GM19397 (cell line): ENCODE measurements around the gene SLCO4A1.

Source experiments
- ATAC-seq: cut with Tn5 transposase; IDR thresholded peaks from one replicate; pipeline ENCODE4 v1.9.1; 2021; ENCODE audit warnings: mild to moderate bottlenecking, moderate library complexity; ENCODE audit not compliant: unreplicated experiment

The SLCO4A1 gene, protein sequence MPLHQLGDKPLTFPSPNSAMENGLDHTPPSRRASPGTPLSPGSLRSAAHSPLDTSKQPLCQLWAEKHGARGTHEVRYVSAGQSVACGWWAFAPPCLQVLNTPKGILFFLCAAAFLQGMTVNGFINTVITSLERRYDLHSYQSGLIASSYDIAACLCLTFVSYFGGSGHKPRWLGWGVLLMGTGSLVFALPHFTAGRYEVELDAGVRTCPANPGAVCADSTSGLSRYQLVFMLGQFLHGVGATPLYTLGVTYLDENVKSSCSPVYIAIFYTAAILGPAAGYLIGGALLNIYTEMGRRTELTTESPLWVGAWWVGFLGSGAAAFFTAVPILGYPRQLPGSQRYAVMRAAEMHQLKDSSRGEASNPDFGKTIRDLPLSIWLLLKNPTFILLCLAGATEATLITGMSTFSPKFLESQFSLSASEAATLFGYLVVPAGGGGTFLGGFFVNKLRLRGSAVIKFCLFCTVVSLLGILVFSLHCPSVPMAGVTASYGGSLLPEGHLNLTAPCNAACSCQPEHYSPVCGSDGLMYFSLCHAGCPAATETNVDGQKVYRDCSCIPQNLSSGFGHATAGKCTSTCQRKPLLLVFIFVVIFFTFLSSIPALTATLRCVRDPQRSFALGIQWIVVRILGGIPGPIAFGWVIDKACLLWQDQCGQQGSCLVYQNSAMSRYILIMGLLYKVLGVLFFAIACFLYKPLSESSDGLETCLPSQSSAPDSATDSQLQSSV

DNA sequence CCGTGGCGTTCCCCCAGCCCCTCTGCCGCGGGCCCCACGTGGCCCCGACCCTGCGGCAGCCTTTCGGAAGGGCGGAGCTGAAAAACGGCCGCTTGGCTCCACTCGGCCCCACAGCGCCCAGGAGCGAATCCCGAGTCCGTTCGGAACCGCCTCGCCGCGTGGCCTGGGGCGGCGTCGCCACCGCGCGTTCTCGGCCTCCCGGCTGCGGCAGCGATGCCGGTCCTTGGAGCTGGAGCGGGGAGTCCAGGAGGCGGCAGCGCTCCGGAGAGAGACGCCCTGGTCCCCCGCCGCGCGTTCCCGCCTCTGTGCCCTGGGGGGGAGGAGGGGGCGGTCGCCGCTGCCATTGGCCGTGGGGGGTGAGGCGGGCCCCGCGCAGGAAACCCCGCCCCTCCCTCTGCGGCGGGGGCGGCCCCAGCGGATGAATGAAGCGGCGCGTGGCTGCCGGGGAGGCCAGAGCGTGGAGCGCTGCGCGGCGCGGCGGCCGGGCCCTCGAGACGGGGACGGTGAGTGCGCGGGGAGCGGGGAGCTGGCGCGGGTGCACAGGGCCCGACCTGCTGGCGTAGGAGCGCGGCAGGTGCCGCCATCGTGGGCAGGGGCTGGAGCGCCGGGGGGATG lies at the start of gene SLCO4A1:
Gene SLCO4A1, plus strand, starts transcription at position 453 of the 615 bp plus-strand sequence. CDS start 13,952 bp downstream, outside the sequence.
- peak; percentile 62 for ATAC-seq

DNA sequence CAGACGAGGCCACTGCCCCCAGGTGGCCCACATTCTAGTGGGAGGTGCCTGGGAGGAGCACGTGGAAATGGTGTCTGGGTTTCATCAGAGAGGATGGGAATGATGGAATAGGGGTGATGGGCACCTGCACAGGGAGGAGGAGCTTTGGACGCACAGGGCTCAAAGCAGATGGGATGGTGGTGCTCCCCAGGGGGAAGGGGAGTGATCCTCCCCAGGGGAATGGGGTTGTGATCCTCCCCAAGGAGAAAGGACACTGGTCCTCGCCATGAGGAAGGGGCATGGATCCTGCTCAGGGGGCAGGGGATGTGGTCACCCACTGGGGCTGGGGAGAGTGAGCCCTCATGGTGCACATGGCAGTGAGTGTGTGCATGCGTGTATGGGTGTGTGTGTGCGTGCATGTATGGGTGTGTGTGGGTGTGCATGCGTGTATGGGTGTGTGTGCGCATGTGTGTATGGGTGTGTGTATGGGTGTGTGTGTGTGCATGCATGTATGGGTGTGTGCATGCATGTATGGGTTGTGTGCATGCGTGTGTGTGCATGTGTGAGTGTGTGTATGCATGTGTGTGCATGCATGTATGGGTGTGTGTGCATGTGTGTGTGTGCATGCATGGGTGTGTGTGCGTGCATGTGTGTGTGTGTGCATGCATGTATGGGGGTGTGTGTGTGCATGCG lies 49.7 kb upstream of the SLCO4A1 start:
- no peak for ATAC-seq

DNA sequence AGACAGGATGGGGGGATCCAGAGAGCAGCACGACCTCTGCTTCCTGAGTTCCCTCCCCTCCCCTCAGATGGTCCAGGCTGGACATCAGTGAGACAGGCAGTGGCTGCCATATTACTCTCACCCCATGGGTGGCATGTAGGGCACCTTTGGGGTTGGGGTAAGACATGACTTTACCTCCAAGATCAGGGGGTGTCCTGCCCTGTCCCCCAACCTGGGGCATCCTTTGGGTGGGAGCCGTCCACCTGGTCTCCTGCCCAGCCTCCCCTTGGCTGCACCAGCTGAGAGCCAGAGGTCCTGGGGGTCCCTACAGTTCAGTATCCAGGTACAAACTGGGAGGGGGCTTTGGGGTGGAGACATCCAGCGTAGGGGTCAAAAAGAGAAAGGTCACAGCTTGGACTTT lies 48.7 kb upstream of the SLCO4A1 start:
- no peak for ATAC-seq

DNA sequence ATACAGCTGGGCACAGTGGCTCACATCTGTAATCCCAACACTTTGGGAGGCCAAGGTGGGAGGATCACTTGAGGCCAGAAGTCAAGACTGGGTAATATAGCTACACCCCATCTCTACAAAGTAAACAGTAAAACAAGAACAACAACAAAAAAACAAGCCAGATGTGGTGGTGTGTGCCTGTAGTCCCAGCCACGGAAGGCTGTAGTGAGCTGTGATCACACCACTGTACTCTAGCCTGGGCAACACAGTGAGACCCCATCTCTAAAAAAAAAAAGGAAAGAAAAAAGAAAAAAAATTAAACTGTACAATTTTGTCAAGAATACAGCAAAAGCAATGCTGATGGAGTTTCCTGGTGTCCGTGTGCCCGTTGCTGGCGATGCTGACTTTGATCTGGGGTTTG lies 47.2 kb upstream of the SLCO4A1 start:
- ATAC-seq: no peak

DNA sequence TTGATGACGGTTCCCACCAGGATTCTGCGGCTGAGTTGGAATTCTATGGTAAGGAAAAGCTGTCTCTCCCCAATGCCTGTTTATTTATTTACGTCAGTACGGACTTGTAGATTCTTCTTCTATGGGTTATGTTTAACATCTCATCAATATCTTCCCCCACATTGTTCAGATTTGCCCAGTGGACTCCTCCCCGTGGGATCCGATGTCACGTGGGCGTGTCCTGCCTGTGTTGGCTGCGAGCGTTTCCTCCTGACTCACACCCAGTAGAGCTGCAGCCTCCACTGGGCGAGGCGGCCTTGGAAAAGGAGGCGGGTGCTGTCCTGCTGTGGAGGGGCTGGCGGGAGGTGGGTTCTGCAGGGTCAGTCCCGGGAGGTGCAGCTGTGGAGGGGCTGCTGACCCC lies 46.8 kb upstream of the SLCO4A1 start:
- no peak for ATAC-seq

DNA sequence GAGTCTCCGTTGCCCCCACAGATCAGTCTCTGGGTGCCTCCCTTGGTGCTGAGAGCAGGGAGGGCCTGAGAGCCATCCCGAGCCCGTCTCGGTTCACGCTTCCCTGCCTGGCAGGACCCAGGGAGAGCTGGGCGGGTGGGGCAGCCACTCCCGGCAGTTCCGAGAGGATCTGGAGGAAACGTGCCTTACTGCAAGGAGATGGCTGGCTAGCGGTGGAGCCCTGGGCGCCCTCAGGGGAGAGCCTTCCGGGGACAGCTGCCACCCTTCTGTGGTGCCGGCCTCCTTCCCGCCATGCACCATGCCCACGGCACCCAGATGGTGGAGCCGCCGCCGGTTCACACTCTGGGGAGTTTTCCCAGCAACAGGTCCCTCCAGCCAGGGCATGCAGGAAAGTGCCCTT lies 45.8 kb upstream of the SLCO4A1 start:
- no peak for ATAC-seq

DNA sequence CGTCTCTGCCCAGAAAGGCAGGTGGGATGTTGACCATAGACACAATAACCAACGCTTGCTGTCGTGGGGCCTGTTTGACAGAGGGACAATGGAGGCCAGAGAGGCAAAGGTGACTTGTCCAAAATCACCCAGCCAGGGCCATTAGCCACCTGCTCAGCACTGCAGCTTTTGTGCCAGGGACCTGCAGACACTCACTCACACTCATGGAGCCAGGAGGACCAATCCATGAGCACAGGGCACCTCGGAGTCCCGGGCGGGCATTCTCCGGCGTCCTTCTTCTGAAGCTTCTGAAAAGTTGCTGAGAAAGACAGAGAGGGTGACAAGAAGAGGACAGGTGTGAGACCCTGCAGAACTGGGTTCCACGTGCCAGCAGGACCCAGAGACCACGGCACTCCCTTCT lies 45.4 kb upstream of the SLCO4A1 start:
- no peak for ATAC-seq

DNA sequence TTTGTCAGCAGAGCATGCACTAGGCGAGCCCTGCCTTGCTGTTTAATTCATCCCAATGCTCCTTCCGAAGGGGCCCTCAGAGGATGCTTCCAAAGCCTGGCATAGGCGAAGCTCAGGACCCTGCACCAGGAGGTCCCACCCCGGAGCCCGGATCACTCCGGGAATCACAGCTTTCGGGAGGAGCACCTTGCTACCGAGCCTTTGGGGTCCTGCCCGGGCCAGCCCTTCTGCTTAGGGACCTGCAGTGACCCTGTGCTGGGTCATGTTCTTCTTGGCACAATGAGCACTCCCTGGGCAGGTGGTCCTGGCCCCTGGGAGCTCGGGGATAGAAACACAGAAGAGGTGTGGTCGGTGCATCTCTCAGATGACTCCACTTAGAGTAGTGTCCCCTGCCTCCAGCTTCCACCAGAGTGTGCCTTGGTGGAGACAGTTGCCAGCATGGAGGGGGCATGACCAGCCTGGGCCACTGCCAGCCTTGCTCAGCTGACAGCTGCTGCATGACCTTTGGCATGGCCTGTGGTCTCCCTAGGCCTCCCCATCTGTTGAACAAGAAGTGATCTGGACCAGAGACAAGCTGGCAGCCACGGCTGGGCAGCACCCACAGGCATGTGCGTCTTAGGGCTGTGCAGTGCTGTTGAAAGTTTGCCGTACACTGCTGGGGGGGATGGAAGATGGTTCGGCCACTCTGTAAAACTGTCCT lies 44.7 kb upstream of the SLCO4A1 start:
- no peak for ATAC-seq

DNA sequence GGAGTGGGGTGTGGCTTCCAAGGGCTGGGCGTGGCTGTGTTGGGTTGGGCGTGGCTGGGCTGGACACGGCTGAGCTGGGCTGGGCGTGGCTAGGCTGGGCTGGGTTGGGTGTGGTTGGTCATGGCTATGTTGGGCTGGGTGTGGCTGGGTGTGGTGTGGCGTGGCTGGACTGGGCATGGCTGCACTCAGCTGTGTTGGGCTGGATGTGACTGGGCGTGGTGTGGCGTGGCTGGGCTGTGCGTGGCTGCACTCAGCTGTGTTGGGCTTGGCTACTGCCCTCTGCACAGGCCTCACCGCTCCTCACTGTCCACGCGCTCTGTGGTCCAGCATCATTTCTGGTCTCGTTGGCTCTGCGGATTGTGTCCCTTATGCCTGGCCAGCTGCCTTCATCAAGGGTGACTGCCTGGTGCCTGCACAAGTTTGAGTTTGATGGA lies 43.5 kb upstream of the SLCO4A1 start:
- ATAC-seq: no peak

DNA sequence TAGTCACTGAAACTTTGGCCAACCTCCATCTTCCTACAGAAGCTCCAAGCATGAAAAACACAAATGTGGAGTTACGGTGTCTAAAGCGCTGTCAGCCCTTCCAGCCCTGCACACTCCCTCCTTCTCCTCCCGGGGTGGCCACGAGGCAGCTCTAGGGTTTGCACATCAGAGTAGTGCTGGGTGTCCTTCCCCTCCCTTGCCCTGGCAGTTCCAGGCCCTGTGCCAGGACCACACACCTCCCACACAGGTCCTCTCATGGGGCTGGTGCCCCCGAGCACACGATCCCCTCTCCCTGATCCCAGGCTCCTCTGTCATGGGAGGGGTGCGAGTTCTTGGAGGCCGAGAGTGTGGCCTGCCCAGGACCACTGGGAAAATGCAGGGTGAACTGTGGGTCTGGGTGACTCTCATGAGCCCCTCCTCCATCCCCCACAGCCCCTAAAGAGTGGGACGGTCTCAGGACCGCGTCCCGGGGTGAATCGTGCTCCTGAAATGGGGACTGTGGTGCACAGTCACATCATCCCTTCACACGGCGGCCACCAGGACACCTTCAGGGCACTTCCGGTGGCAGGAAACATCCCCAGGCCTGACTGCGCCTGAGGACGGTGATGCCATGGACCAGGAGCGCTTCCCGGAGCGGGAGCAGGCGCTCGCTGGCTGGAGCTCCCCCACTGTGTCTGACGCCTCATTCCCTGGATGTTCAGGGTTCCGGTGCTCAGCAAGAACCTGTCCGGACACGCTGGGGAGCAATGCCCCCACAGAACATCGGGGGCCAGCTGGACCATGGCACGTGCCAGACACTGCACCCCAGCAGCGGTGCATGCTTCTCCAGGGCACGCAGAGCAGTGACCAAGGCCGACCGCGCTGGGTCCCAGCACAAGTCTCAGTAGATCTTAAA lies 42.8 kb upstream of the SLCO4A1 start:
- no peak for ATAC-seq

DNA sequence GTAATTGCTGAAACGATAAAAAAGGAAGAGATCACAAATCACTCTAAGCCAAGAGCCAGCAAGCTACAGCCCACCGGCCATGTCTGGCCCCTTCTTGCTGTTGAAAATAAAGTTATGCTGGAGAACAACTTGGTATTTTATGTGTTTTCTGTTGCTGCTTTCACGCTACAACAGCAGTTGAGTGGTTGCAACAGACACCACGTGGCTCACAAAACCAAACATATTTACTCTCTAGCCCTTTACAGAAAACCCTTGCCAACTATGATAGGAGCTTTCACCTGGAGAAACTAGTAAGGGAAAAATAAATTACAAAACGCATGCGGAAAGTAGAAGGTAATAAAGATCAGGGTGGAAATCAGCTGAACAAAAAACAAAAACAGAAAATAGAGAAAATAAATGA lies 41.1 kb upstream of the SLCO4A1 start:
- no peak for ATAC-seq

DNA sequence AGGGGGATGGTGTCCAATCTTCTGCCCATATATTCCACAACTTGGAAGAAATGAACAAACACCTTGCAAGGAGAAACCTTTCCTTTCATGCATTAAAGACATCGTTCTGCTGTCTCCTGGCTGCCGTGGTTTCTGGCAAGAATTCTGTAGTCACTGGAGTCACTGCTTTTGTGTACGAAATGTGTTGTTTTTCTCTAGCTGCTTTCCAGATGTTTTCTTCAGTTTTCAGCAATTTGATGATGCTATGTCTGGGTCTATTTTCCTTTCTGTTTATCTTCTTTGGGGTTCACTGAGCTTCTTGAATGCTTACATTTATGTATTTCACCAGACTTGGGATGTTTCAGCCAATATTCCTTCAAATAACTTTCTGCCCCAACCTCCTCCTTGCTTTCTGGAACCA lies 40.6 kb upstream of the SLCO4A1 start:
- ATAC-seq: no peak

DNA sequence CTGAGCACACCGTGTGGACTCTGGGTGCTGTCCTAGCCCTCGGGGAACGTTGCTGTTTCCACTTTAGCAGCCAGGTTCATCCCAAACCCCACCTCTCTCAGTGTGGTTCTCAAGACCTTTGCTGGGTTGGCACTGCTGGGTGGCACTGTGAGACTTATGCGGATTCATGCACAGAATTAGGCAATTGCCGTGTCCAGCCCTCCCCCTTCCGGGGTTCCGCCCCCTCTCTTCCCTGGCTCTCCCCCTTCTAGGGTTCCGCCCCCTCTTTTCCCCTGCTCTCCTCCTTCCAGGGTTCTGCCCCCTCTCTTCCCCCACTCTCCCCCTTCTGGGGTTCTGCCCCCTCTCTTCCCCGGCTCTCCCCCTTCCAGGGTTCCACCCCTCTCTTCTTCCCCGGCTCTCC lies 39.8 kb upstream of the SLCO4A1 start:
- ATAC-seq: no peak

DNA sequence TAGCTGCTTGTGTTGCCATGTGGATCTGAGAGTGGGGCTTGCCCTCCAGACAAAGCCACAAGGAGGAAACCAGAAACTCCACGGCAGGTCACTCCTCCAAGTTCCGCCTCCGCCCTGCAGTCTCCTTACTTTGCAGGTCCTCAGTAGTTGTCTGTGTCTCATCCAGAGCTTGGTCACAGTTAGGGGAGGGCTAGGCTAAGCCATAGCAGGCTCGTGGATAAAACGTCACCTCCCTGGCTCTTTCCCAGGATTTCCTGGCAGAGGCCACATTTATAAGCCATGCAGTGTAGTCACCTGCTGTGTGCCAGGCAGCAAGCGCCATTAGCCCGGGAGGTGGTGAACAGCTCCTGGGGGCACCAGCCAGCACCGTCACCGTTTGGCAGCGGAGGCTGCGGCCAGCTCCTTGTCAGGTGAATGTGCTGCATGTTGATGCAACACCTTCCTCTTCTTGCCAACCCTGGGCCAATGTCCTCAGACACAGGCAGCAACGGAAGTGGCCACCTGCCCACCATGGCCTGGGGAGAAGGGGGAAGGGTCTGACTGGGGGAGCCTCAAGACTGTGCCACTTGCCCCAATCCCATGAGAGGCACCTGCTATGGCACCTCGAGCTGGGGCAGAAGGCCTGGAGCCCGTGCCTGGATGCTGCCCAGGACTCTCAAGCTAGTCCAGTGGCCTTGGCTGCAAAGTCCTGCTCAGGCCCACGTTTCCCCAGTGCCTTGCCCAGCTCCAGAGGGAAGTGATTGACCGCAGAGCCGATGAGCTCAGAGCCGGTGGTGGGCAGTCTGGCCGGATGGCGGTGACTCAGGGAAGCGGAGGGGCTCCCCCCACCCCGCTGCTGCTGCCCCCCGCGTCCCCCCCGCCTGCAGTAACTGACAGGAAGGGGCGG lies 39.0 kb upstream of the SLCO4A1 start:
- no peak for ATAC-seq

DNA sequence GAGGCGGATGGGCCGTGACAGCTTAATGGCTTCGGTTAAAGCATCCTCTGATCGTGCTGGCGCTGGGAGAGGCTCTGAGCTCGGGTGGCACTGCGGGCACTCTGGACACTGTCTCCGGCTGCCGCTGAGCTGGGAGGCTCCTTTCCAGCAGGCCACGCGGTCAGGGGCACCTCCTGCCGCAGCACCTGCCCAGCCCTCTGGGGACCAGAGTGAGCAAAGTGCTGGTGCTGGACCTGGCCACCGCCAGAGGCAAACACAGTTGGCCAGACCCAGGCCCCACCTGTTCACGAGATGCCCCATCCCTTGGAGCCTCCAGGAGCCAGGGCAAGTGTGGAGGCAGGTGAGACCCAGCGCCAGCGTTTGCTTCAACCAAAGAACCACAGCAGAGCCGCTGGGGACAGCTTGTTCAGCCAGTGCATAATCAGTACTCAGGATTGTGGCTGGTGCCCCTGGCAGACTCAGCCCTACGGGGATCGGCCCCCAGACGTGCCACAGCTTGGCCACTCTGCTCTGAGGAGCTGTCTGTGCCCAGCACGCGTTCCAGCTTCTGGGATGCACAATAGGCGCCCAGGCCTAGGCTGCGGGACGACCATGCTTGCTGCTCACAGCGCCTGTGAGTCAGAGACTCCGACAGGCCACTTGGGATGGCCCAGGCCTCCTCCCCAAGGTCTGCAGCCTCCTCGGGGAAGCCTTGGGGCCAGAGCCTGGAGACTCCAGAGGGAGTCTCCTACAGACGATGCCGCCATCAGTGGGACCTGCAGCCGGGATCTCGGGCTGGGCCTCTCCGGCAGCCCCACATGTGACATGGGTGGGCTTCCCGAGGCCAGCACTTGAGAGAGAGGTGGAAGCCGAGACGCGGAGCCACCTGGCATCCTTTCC lies 38.2 kb upstream of the SLCO4A1 start:
- ATAC-seq: no peak

DNA sequence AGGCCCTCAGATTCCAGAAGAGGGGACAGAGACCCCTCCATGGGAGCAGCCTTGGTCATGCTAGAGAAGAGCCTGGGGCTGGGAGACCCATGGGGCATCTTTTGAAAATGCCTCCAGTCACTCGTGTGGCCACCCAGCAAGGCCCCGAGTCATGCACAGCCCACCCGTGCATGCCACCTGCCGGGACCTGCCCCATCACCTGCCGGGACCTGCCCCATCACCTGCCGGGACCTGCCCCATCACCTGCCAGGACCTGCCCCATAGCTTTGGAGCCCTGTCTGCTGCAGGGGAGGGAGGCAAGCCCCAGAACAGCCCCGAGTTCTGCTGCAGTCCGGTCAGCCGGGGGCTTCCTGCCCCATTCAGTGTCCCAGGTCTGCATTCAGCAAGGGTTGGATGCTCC lies 37.5 kb upstream of the SLCO4A1 start:
- no peak for ATAC-seq

DNA sequence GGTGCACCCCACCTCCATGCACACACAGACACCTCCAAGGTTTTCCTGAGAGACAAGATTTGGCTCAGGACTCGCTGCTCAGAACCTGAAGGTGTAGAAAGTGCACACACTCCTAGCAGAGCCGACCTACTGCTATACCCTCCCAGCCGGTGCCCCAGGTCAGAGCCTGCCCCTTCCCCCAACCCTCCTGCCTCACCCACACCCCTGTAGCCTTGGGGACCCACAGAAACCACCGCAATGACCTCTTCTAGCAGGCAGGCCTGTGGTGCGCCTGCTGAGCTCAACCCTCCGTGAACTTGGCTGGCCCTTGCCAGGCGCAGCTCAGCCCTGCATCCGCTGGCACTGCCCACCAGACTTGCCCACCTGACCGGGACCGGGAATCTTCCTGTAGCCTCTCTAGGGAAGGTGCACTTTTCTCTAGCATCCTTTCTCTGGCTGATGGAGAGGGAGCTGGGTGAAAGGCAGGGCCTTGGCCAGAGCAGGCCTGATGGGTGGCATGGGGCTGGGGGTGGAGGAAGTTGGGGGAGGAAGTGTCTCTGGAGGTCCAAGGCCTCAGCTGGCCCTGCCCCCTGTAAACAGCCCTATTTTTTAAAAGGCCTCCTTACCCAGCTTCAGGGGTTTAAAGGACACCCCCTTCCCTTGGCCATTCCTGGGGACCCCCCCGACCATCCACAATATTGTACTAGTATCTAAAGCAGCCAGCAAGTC lies 36.9 kb upstream of the SLCO4A1 start:
- no peak for ATAC-seq
